HepG2 (cell line): ENCODE measurements around the gene MAP1LC3B. TPM values are rescaled to one million over a fixed set of nuclear protein-coding genes. Genes with fewer than 3 reads are reported as not detected.

ENCODE experiments used
- E2F1 ChIP-seq: sonication (generic); formaldehyde crosslinking; IDR thresholded peaks from 2 replicates; pipeline ENCODE4 v1.5.0; 2020; ENCODE audit warnings: missing genetic modification reagents
- GMEB2 ChIP-seq: IDR thresholded peaks from 2 replicates; pipeline ENCODE4 v1.6.1; 2016; ENCODE audit warnings: missing biosample characterization, missing genetic modification reagents, low read depth
- PHB2 ChIP-seq: fragments of 450-650 bp; IDR thresholded peaks from 2 replicates; pipeline ENCODE4 v1.6.1; 2018; ENCODE audit not compliant: partially characterized antibody
- TCF12 ChIP-seq, 2 experiments: fragments of 450-650 bp in 1 of 2; sonication (generic) in 1 of 2; formaldehyde crosslinking in 1 of 2; IDR thresholded peaks; 2 replicates each; pipeline versions ENCODE4 v1.6.1 to v1.8.0; 2017 to 2022; ENCODE audit warnings: antibody characterized with exemption in 1 of 2, mild to moderate bottlenecking in 1 of 2, missing genetic modification reagents in 1 of 2, moderate library complexity in 1 of 2
- TCF7 ChIP-seq: sonication (generic); IDR thresholded peaks from 2 replicates; pipeline ENCODE4 v1.6.1; 2016; ENCODE audit warnings: antibody characterized with exemption, low read depth
- TFDP1 ChIP-seq: IDR thresholded peaks from 2 replicates; pipeline ENCODE4 v1.6.1; 2016; ENCODE audit warnings: missing compliant biosample characterization, missing genetic modification reagents, borderline replicate concordance
- ZBTB42 ChIP-seq: sonication (generic); formaldehyde crosslinking; IDR thresholded peaks from 2 replicates; pipeline ENCODE4 v1.5.0; 2020; ENCODE audit warnings: mild to moderate bottlenecking, missing genetic modification reagents
- ZNF136 ChIP-seq: sonication (generic); formaldehyde crosslinking; IDR thresholded peaks from 2 replicates; pipeline ENCODE4 v1.8.1; 2022; ENCODE audit warnings: low read depth, mild to moderate bottlenecking, moderate library complexity, missing genetic modification reagents
- ZNF317 ChIP-seq: sonication (generic); formaldehyde crosslinking; IDR thresholded peaks from 2 replicates; pipeline ENCODE4 v1.5.0; 2020; ENCODE audit warnings: mild to moderate bottlenecking, missing genetic modification reagents
- ZNF407 ChIP-seq: sonication (generic); formaldehyde crosslinking; IDR thresholded peaks from one replicate; pipeline ENCODE4 v1.5.1; 2020; ENCODE audit warnings: mild to moderate bottlenecking, missing genetic modification reagents; ENCODE audit errors: not compliant biosample characterization
- ZNF496 ChIP-seq: sonication (generic); formaldehyde crosslinking; IDR thresholded peaks from 2 replicates; pipeline ENCODE4 v1.8.1; 2023; ENCODE audit warnings: mild to moderate bottlenecking, moderate library complexity, missing genetic modification reagents; ENCODE audit not compliant: insufficient replicate concordance
- ZNF790 ChIP-seq: sonication (generic); formaldehyde crosslinking; IDR thresholded peaks from 2 replicates; pipeline ENCODE4 v1.8.0; 2022; ENCODE audit warnings: missing genetic modification reagents, mild to moderate bottlenecking, borderline replicate concordance
- polyA plus RNA-seq, 8 experiments: library from polyadenylated mRNA; depleted of rRNA in 3 of 8; stranded (reverse) in 7 of 8; unstranded in 1 of 8; fragments of >200 nt; fragmentation: Illumina TruSeq in 4 of 8; extraction: Trizol in 4 of 8; gene quantifications; 2 replicates each; pipeline versions ENCODE4 v1.2.1 to v1.2.3, GENCODE V29; 2011 to 2016; ENCODE audit warnings: low read depth in 4 of 8, missing spikeins in 1 of 8, mixed read lengths in 1 of 8; ENCODE audit not compliant: insufficient read depth in 1 of 8
- total RNA-seq, 5 experiments: library from RNA; depleted of rRNA; stranded (reverse); fragments of >200 nt; fragmentation: Illumina TruSeq; extraction: Trizol; gene quantifications; 2 replicates each; pipeline ENCODE4 v1.2.3, GENCODE V29; 2016; ENCODE audit warnings: low read depth in 1 of 5
- TF ChIP-seq, protein P1 (sequence below): sonication (generic); formaldehyde crosslinking; IDR thresholded peaks from 2 replicates; pipeline ENCODE4 v1.4.0; 2020; ENCODE audit warnings: mild to moderate bottlenecking, missing genetic modification reagents

The MAP1LC3B gene
- total and polyA plus RNA-seq, 2 of the 13 experiments (the other 11 are each of a cell fraction or from before 2014, with no cell fraction given) = 15.7 to 37.4 TPM

GRCh38 chr16:87391324-87391949, 699 bp upstream of the MAP1LC3B start (continued):
- TF ChIP-seq, protein P1, sequence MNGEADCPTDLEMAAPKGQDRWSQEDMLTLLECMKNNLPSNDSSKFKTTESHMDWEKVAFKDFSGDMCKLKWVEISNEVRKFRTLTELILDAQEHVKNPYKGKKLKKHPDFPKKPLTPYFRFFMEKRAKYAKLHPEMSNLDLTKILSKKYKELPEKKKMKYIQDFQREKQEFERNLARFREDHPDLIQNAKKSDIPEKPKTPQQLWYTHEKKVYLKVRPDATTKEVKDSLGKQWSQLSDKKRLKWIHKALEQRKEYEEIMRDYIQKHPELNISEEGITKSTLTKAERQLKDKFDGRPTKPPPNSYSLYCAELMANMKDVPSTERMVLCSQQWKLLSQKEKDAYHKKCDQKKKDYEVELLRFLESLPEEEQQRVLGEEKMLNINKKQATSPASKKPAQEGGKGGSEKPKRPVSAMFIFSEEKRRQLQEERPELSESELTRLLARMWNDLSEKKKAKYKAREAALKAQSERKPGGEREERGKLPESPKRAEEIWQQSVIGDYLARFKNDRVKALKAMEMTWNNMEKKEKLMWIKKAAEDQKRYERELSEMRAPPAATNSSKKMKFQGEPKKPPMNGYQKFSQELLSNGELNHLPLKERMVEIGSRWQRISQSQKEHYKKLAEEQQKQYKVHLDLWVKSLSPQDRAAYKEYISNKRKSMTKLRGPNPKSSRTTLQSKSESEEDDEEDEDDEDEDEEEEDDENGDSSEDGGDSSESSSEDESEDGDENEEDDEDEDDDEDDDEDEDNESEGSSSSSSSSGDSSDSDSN (CRISPR knock-in tag) = no peak; the same call in 1 of the 2 replicates
- TF ChIP-seq PHB2 (no peak), ZNF317 (CRISPR knock-in tag) (no peak), GMEB2 (CRISPR knock-in tag) (no peak), ZBTB42 (no peak), TFDP1 (CRISPR knock-in tag) (peak; percentile 72; the same call in 1 of the 2 replicates), ZNF136 (CRISPR knock-in tag) (no peak), TCF12 (IDR thresholded peaks at IDR 0.05) (no peak), TCF12 (CRISPR knock-in tag; IDR thresholded peaks at IDR 0.05) (no peak), ZNF407 (no peak), E2F1 (CRISPR knock-in tag) (no peak), ZNF496 (CRISPR knock-in tag) (no peak), TCF7 (no peak), ZNF790 (CRISPR knock-in tag) (no peak)
